T follicular helper cell (primary cell): ENCODE results near the gene GPD1L.
"Not testable (repeated sequence)": the region's sequence is repeated elsewhere in the genome, so short reads cannot be mapped to it uniquely, and the experiment has no call there.

Experiments used
- DNase-seq: peaks from one replicate; pipeline ENCODE4 v3.0.0-alpha.2; 2020; ENCODE audit warnings: low read depth

GPD1L gene

DNA sequence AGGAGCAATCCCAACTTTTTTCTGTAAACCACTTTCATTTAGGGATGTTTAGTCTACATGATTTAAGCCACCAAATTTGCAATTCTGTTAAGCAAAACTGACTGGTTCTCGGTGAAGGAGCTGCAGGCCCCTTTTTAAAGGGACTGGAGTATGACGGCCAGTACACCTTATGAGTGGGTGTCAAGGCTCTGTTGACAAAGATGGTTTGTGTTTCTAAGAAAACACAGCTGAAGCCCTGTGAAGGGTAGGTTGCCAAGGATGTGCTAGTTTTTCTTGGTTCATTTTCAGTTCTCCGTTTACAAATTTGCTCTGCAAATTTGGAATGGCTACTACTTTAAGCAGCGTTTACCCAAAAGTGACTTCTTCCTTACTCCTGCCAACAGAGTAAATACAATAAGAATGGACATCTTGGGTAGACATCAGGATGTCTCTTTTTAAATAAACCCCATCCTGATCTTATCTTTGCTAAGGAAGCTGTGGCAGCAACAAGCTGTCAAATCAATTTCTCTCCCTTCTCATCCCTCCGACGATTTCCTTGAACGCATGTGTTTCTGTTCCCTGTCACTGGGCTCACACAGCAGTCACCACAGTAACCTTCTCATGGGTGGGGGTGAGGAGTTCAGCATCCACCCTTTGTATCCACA, 73.8 kb downstream of the GPD1L start:
- DNase-seq = no peak

DNA sequence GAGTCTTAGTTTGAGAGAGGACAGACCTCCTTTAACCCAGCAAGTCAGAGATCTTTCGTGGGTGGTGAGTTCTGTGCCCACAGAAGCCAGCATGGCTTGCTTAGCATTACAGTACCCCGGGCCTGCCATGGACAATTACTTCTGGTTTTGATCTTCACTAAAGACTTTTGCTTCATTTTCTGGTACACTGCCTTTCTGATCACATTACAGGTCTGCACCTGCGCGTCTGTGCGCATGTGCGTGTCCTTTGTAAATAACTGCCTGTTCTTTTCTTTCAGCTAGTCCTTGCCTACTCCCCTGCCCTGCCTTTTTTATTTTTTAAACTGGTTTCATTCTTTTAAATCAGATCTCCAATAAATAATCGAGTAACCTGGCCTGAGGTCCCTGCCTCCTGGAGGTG, 74.9 kb downstream of the GPD1L start:
- no peak for DNase-seq

DNA sequence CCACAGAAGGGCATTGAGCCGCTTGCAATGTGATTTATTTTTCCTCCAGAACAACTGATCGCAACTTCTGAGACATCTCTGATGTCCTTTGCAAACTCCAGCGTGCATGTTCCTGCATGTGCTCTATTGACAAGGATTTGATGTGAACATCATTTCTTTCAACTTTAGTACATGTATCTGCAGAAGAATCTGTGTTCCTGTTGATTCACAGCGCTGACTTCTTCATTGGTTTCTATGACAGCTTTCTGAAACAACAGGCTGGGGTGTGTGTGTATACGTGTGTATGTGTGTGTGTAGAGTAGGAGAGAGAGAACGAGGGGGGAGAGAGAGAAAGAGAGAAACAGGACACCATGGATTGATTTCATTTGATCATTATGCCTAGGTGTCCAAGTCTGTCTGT, 75.4 kb downstream of the GPD1L start:
- no peak for DNase-seq

DNA sequence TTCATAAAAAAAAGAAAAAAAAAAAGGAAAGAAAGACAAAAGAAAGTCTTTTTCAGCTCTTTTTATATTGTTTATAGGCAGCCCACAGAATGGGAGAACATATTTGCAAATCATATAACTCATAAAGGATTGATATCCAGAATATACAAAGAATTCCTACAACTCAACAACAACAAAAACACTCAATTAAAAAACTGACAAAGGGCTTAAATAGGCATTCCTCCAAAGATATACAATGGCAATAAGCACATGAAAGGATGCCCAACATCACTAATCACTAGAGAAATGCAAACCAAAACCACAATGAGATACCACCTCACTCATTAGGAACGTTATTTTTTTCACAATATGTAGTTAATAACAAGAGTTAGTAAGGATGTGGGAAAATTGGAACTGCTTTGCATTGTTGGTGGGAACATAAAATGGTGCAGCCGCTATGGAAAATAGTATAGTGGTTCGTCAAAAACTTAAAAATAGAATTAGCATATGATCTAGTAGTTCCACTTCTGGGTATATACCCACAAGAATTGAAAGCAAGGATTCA, 77.8 kb downstream of the GPD1L start:
- DNase-seq = no peak

DNA sequence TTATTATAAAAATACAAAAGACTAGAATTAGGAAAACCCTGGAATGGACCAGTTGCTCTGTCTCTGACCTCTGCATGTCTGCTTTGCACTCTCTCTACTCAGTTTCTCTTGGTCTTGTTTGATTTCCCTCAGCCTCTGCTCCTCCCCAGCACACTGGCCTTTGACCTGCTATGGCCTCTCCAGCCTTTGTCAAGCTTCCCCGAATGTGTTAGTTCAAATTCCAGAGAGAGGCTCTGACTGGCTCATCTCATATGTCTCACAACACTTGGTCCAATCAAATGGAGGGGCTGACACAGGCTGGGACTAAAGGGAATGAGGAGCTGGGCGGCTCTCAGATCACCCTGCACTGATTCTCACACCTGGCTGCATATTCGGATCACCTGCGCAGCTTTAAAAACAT, 79.7 kb downstream of the GPD1L start:
- DNase-seq = no peak

DNA sequence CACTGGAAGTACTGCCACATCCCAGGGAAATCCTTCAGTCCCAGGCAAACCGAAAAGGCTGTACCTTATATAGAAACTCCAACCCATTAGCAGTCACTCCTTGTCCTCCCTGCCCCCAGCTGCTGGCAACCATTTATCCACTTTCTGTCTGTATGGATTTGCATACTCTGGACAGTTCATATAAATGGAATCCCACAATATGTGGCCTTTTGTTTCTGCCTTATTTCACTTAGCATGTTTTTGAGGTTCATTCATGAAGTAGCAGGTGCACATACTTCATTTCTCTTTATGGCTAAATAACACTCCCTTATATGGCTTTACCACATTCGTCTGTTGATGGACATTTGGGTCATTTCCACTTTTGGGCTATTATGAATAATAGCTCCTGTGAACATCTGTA, 80.5 kb downstream of the GPD1L start:
- no peak for DNase-seq

DNA sequence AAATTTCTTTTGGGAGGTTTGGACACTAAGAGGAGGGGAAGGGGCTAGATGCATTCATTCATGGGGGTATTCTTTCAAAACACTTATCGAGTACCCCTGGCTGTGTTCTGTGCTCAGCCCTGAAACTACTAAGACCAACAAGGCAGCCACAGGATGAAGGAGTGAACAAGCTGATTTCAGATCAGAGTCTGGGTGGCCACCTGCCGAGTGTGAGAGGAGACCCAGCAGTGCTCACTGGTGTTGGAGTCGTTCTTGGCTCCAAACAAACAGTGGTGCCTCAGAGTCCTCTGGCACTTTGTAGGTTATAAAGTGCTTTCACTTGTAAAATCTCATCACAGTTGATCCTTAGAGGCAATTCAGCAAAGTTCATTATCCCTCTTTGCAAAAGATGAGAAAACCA, 83.3 kb downstream of the GPD1L start:
- no peak for DNase-seq

DNA sequence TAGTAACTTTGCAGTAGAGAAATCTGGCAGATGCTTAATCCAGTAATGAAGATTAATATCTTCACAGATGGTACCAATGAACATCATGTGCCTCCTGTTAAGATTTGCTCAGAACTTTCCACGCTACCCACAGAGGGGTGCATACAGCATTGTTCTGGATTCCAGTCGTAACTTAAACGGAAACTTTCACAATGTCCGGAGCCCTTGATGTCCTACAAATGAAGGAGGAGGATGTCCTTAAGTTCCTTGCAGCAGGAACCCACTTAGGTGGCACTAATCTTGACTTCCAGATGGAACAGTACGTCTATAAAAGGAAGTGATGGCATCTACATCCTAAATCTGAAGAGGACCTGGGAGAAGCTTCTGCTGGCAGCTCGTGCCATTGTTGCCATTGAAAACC, 84.1 kb downstream of the GPD1L start:
- not testable (repeated sequence) for DNase-seq

DNA sequence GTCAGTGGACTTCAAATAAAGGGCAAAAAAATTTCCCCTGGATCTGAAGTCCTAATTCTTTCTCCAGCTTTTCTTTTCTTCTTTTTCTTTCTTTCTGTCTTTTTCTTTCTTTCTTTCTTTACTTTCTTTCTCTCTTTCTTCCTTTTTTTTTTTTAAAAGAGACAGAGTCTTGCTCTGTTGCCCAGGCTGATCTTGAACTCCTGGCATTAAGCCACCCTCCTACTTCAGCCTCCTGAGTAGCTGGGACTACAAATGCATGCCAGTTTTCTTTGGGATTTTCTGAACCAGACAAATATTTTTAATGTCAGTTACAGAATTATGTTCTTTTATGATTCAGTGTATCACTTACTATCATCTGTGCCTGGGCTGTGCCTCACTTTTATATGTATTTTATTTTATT, 86.7 kb downstream of the GPD1L start:
- no peak for DNase-seq

DNA sequence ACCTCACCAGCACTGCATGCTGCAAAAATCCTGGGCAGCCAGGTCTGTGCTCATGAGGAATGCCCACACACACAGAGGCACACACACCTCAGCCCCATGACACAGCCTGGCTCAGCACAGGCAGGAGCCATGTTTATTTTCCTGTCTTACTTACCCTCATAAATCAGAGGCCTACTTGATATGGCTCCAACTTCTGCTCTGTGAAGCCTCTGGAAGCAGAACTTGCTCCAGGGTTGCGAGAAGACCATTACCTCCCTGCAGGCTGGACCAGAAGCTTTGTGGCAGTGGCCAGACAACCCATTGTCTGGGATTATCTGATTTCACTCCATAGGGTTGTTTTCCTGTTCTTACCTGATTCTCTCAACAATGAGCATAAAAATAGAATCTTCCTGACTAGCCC, 88.2 kb downstream of the GPD1L start:
- DNase-seq = no peak

DNA sequence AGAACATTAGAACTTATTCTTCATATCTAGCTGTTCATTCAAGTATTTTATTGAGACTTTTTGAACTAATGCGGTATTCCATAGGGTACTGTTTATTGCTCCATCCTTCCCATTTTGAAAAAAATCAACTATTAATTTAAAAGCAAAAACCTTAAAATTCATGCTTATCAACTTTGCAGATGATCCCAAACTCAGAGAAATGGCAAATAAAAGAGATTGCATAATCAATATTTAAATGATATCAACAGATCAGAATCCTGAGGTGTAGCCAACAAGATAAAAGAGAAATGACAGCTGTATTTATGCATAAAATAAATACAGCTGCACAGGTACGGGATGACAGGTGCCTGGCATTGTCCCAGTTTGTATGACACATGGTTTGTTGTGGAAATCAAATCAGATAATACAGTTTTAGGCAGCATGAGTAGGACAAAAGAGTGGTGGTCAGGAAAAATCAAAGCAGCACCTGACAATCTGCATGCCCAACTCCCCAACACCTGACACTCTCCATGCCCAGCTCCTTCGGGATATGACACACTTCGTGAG, 89.6 kb downstream of the GPD1L start:
- no peak for DNase-seq

DNA sequence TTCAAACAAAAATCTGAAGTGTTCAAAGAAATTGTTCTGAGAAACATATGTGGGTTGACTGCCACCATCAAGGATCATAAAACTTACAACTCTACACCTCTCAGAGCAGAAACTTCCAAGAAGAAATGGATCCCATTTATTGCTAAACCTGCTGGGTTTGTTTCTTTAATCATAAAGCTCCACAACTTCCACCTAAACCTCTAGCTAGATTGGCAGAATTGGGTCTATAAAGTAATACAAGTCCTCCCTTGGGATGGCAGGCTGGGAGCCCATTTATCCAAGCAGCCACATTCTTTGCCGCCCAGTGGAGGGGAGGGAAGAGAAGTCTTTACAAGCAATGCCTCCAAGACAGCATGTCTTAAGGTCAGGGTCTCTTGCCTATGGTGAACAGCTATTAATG, 91.6 kb downstream of the GPD1L start:
- DNase-seq = no peak

DNA sequence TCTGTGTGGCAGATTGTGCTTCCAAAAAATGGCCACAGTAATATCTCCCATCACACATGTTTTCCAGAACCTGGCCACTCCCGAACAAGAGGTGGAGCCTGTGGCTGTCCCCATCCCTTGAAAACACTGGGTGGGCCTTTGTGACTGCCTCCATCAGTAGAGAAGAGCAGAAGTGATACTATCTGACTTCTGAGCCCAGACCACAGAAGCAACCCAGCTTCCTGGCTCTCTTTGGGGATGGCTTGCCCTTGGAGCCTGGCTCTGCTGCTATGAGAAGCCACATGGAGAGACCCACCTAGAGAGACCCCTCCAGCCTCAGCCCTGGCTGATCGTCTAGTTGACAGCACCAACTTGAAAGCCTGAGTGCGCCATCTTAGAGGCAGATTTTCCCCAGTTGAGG, 92.3 kb downstream of the GPD1L start:
- no peak for DNase-seq

DNA sequence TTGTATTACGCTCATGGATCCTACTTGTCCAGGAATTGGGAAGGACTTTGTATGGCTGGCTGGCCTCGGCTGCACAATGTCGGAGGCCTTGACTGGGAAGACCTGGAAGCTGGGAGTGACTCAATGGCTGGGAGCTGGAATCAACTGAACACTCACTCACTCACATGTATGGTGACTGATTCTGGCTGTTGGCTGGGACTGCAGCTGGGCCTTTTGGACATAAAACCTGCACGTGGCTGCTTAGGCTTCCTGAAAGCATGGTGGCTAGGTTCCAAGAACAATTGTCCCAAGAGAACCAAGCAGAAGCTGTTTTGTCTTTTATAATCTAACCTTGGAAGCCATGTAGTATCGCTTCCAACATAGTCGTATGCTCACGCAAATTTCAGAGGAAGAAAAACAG, 94.1 kb downstream of the GPD1L start:
- no peak for DNase-seq

DNA sequence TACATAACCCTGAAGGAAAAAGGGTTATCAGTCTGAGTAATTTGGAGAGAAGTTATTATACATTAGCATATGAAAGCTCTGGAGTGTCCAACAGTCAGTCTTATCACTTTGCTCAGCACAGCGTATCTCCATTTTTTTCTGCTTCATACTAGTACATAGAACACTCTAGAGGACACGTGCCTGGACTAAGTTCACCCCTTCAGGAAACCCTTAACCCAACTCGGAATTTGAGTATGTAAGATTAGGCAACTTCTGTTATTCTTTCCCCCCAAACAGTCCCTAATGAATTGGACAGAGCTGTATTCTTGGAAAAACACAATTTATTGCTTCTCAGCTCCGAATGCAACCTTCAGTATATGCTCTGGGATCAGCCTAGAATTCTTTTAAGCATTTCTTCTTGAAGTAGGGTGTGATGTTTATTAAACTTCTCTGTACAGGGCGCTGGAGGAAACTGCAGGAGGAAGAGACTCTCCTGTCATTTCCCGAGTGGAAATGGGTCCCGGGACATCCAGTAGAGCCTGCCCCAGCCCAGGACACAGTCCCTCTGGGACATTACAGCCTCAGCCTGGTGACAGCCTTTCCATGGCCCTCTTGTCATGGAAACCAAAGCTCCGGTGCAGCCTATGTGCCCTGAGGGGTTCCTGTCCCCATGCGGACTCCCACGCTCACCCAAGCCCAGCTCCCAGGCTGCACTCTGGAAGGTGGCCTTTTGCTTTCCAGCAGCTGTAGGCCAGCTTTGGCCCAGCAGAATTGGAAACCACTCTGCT, 94.8 kb downstream of the GPD1L start:
- no peak for DNase-seq

DNA sequence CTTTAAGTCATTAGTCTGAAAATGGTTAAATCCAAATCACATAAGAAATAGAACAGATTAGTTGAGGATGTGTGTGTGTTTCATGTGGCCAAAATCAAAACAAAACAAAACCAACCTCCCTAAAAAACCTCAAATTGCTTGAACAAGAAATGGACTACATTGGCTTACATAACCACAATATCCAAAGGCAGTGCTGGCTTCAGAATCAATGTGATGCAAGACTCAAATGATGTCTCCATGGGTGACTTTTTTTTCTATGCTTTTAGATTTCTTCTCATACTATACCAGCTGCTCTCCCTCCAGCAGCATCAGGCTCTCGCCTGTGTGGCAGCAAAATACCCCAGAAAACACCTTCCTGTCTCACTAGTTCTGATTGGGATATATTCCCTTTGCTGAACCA, 96.1 kb downstream of the GPD1L start:
- DNase-seq = no peak

DNA sequence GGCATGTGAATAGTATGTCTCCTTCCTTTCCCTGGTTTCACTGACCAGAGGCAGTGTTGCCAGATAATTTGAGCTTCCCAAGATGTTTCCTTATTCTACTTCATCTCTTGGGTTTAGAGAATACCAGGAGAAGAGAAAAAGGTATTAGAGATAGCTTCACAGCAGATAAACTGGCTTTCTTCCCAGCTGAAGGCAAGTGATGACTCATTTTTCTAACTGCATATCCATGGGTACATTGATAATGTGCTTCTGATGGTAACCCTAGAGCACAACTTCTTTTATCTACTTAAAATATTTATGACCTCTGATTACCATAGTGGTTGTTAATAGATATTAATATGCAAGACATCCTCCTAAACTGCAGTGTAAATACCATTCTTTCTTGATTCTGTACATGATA, 97.4 kb downstream of the GPD1L start:
- no peak for DNase-seq

DNA sequence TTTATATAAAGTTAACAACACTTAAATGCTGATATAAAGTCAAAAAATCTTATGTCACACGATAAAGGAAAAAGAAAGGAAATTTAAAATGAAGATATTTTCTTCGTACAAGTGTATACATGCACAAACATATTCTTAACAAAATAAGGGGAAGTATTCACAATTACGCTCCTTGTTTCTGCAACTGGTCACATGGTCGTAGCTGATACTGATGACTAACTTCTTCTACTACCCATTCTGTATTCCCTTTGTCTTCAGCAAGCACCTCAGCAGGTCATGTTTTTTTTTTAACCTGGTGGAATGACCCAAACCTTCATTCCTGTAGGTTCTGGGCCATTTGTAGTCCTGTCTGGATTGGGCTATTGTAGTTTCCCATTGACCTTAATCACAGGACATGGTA, 102.0 kb downstream of the GPD1L start:
- DNase-seq = no peak

DNA sequence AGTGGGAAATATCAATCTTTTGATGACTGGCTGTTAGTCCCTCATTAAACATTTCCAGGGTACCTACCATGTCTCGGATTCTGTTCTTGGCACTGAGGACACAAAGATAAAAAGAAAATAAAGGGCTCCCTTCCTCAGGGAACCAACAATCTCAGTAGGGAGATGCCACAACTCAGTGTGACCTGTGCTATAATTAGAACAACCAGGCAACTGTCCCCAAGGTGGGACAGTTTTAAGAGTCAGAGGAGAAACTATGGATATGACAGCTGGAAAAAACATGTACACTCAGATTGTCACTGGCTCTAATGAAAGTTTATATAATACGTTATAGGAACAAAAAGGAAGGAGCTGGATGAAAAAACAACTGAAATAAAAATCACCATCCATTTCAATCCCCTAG, 108.8 kb downstream of the GPD1L start:
- DNase-seq = no peak

DNA sequence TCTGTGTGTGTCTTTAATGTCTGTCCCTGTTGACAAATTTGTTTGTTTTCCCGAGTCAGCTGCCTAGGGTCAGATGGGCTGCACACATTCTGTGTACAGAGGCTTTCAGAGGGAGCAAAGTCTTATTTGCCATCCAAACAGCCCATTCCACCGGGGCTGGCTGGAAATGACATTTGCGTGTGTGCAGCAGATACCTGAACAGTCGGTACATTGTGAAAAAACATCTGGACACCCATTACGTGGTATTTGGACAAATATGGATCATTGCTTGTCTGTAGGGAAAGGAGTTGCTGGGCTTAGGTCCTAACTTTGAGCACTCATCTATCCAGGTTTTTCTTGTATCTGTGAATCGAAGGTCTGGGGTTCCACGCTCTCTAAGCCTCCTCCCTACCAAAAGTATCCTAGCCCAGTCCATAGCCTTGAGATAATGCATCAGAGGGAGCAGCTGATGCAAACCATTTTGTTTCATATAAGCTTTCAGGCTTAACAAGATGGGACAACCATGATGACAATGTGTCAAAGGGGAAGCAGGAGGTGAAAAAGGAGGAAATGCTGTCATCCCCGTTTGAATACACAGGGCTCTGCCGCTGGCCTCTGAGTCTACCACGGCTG, 109.9 kb downstream of the GPD1L start:
- no peak for DNase-seq

DNA sequence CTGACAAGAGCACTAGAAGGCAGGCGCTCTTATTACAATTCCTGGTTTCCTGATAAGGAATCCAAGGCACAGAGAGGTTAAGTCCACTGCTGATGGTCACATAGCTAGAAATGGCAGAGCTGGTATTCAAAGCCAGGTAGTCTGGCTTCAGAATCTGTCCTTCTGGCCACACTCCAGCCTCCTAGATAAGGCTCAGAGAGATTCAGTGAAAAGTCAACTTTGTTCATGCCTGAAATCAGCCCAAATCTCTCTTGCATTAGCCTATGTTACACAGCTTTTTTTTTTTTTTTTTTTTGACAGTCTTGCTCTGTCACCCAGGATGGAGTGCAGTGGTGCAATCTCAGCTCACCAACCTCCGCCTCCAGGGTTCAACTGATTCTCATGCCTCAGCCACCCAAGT, 110.9 kb downstream of the GPD1L start:
- no peak for DNase-seq
